Colon (tissue), 2 donors: ENCODE results near the gene WDFY3.

Source experiments
- FAIRE-seq: peaks from 2 replicates; lab custom pipeline; 2012; peaks lifted over from hg19 to GRCh38; lab: Jason Lieb, UNC
- donor health status: control.
- donor health status: control.

Gene WDFY3

GRCh38 chr4:84952776-84953175 lies 13.7 kb downstream of the WDFY3 start:
- no peak for FAIRE-seq

DNA sequence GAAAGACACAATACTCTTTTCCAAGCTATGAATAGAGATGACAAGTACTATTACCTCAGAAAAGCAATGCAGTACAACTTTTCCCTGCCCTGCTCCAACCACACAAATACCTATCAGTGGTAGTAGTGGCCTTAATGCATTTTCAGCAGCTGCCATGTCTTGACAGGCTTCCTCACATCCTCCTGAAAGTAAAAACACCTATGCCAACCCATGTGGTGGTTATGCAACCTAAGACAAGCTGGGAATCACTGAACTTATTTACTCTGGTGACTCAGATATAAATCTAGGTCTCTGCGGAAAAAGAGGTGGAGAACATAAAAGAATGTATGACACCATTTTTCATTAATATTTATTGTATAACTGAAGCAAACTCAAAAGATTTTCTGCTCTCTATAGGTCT lies 14.5 kb downstream of the WDFY3 start:
- FAIRE-seq = no peak

- no peak for FAIRE-seq
Observed at GRCh38 chr4:84948056-84948455, 18.4 kb downstream of the WDFY3 start.

- FAIRE-seq = no peak
Observed at GRCh38 chr4:84944947-84945346, 21.5 kb downstream of the WDFY3 start.

GRCh38 chr4:84940960-84941359 lies 25.5 kb downstream of the WDFY3 start:
- no peak for FAIRE-seq

- no peak for FAIRE-seq
Observed at GRCh38 chr4:84939113-84939512, 27.4 kb downstream of the WDFY3 start.

DNA sequence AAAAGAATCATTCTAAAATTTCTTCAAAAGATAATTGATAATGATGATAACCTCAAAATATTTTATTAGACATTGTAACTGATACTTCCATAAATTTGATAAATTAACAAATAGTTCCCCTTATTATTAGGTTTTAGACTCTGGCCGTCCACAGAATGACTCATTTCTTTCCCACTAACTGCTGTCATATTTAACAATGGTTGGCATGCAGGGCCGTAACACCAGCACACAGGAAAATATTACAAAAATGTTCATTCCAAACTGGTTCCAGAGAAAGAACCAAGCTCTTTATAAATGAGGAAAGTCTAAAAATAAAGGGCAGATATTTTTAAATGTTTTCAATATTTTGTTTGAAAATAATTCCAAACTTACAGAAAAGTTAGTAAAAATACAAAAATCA lies 28.2 kb downstream of the WDFY3 start:
- FAIRE-seq = peak; percentile 64

DNA sequence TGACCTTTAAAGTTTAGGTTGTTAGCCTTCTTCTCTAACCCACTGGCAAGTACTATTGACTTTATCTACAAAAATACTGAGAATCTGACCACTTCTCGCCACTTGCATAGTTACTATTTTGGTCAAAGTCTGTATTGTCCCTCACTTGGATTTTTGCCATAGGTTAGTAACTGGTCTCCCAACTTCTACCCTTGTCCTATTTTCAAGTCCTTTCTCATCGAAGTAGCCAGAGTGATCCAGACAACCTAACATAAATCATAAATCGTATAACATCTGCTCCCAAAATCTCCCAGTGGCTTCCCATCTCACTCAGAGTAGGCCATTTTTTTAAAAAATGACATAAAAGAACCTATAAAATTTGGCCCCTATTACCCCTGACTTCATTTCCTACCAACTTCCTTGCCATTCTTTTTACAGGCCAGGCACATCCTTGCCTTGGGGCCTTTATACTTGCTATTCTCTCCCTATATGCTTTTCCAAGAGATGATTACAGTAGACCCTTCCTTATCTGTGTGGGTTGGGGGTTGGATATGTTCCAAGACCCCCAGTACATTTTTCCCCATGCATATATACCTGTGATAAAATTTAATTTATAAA lies 29.0 kb downstream of the WDFY3 start:
- no peak for FAIRE-seq

DNA sequence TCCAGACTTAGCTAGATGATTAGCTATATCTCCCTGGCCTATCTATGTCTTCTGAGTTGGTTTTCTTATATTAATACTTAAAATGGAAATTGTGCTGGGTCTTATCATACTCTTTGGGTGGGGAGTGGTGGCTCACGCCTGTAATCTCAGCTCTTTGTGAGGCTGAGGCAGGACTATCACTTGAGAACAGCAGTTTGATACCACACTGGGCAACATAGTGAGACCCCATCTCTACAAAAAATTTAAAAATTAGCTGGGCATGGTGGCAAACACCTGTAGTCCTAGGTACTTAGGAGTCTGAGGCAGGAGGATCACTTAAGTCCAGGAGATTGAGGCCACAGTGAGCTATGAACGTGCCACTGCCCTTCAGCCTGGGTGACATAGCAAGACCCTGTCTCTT lies 30.4 kb downstream of the WDFY3 start:
- FAIRE-seq = no peak

GRCh38 chr4:84932462-84932861 lies 34.0 kb downstream of the WDFY3 start:
- no peak for FAIRE-seq

DNA sequence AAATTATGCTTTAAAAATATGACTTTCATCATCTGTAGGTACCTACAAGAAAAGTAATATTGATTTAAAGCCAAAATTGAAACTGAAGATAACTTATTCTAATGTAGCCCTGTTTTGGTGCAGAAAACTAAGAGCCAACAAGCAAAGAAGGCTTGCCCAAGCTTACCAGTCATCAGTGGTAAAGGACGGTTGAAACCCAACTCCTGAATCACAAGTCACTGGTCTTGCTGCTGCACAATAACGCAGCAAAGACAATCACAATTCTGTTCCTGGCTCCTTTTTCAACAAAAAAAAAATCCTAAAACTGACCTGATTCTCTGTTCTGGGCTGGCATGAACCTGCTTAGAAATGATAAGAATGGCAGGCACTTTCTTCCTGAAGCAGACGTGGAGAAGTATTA lies 34.5 kb downstream of the WDFY3 start:
- no peak for FAIRE-seq

GRCh38 chr4:84931274-84931673 lies 35.2 kb downstream of the WDFY3 start:
- FAIRE-seq = no peak

- no peak for FAIRE-seq
Observed at GRCh38 chr4:84928089-84928488, 38.4 kb downstream of the WDFY3 start.

DNA sequence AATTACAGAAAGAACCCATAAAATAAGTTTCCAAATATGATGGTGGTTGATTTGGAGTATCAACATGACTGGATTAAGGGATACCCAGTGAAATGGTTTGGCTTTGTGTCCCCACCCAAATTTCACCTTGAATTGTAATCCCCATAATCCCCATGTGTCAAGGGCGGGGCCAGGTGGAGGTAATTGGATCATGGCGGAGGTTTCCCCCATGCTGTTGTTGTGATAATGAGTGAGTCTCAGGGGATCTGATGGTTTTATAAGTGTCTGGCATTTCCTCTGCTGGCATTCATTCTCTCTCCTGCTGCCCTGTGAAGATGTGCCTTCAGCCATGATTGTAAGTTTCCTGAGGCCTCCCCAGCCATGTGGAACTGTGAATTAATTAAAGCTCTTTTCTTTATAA lies 39.1 kb downstream of the WDFY3 start:
- no peak for FAIRE-seq

GRCh38 chr4:84925558-84925957 lies 40.9 kb downstream of the WDFY3 start:
- no peak for FAIRE-seq

- no peak for FAIRE-seq
Observed at GRCh38 chr4:84924434-84924833, 42.1 kb downstream of the WDFY3 start.

- no peak for FAIRE-seq
Observed at GRCh38 chr4:84920617-84921016, 45.9 kb downstream of the WDFY3 start.

DNA sequence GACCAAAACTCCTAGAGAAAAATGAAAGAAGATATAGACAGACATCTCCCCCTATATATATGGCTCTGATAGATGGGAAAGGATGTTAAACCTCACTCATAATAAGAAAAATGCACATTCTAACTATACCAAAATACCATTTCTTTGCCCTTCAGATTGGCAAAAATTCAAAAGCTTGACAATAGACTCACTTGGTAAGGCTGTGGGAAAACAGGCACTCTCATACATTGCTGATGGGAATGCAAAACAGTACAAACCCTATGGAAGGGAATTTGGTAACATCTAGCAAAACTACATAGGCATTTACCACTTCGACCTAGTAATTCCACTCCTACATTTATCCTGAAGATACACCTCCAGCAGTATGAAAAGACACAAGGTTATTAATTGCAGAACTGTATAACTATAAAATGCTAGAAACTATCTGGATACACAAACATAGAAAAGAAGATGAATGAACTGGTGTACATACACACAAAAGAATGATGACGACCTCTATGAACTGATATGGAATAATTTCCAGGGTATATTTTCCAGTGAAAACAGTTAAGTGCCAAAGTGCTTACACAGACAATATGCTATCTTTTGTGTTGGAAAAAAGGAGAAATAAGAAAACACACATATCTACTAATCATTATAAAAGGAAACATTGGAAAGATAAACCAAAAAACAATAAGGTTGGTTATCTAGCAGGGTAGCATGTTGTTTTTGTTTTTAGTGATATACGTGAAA lies 48.5 kb downstream of the WDFY3 start:
- FAIRE-seq = no peak

DNA sequence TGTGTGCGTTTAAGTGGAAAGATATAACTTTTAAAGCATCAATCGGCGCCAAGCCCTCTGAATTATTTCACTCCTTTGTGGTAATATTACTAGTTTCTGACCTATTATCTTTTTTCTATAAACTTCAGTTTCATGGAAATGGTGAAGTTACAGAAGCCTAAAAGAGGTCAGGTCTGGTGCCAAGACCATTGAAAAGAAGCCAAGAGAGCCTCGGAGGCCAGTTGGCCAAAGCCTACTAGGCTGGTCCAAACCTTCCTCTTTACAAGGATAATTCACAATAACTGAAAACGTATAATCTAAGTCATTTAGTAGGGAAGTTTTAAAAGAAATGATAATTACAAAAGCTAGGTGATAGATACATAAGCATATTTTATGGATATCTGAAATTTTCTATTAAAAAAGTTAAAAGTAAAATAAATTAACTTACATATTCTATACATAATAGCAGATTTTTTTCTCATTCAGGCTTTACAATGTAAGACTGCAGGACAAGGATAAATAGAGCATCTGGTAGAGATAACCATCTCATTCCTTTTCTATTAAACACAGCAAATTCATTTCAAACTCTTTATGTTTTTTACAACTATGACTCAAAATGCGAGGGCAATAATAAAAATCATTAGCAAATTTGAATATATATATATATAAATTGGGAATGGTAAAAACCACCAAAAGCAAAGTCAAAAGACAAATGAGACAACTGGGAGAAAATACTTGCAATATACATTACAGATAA lies 49.2 kb downstream of the WDFY3 start:
- FAIRE-seq = no peak

DNA sequence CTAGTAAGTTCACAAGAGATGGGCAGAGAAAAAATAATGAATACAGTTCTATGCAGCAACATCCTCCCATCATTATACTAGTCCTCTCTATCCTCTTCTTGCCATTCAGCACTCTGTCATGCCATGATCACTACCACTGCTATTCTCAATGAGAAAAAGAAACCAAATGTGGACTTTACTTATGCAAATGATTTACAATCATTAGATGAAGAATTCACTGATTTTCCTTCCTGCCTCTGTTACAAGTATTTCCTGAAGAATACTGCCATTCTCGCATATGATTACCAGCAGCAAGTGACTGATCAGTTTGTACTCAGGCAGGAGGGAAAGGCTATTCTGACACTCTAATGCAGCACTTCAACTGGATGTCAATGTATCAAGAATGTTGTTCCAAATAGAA lies 50.3 kb downstream of the WDFY3 start:
- FAIRE-seq = no peak

GRCh38 chr4:84915396-84915780 lies 51.1 kb downstream of the WDFY3 start:
- no peak for FAIRE-seq

DNA sequence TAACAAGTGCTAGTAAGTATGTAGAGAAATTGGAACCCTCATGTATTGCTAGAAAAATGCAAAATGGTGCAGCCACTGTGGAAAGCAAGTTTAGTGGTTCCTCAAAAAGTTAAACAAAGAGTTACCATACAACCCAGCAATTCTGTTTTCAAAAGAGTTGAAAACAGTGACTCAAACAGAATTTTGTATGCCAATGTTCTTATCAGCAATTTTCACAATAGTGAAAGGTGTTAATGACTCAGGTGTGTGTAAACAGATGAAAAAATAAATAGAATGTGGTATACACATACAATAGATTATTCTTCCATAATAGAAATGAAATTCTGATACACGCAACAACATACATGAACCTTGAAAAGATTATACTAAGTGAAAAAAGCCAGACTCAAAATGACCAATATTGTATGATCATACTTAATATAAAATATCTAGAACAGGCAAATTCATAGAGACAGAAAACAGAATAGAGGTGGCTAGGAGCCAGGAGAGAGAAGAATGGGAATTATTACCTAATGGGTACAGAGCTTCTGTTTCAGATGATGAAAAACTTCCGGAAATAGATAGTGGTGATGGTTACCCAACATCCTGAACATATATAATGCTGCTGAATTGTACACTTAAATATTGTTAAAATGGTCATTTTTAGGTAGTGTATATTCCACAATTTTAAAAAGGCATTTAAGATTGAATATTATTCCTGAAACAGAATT lies 51.6 kb downstream of the WDFY3 start:
- no peak for FAIRE-seq

- no peak for FAIRE-seq
Observed at GRCh38 chr4:84913176-84913575, 53.3 kb downstream of the WDFY3 start.
